ENCODE data around the gene PRDM5. TPM values are rescaled to one million over a fixed set of nuclear protein-coding genes. Genes with fewer than 3 reads are reported as not detected.

The PRDM5 gene
- total and polyA plus RNA-seq, 5 donors from 2014 or later, result 0.07 to 0.67 (median 0.11) TPM; not detected in 2

GRCh38 chr4:120769227-120769626, 153.3 kb downstream of the PRDM5 start:
- no peaks in the 10 kb centered on the region for H3K4me1 Mint-ChIP-seq
- Histone ChIP-seq H3K36me3 (ENCODE audit: control insufficient read depth, insufficient read depth, low read length) (no peaks in the 10 kb centered on the region), H3K27me3 (ENCODE audit: control insufficient read depth, insufficient read depth, low read length) (no peaks in the 10 kb centered on the region), H3K27ac (ENCODE audit: insufficient read depth, low read length, poor library complexity, severe bottlenecking) (no peak overlapping the region), H3K9me3 (ENCODE audit: control insufficient read depth in 2 of 2, low read length in 2 of 2) (no peaks in the 10 kb centered on the region), H3K4me1 (ENCODE audit: control insufficient read depth, insufficient read depth, low read length, poor library complexity, severe bottlenecking) (no peaks in the 10 kb centered on the region), H3K4me3 (ENCODE audit: low read depth, low read length) (no peak overlapping the region)
- DNase-seq, result no peak
- H3K27ac Mint-ChIP-seq, result no peak overlapping the region
- ATAC-seq (ENCODE audit: low read depth in 2 of 2), result no peak
- no peak overlapping the region for H3K4me3 Mint-ChIP-seq
- H3K9me3 Mint-ChIP-seq, result peaks cover 0 to 7% (median 3%) of the 10 kb centered on the region in 7 donors
- peaks cover 6% of the 10 kb centered on the region for H3K27me3 Mint-ChIP-seq
- no peaks in the 10 kb centered on the region for H3K36me3 Mint-ChIP-seq

GRCh38 chr4:120765260-120765680, 157.3 kb downstream of the PRDM5 start:
- H3K27me3 ChIP-seq (ENCODE audit: control insufficient read depth, insufficient read depth, low read length), result no peaks in the 10 kb centered on the region
- no peak overlapping the region for H3K4me3 Mint-ChIP-seq
- H3K27ac Mint-ChIP-seq, result no peak overlapping the region
- no peaks in the 10 kb centered on the region for H3K4me1 ChIP-seq (ENCODE audit: control insufficient read depth, insufficient read depth, low read length, poor library complexity, severe bottlenecking)
- no peak overlapping the region for H3K27ac ChIP-seq (ENCODE audit: insufficient read depth, low read length, poor library complexity, severe bottlenecking)
- H3K36me3 ChIP-seq (ENCODE audit: control insufficient read depth, insufficient read depth, low read length), result no peaks in the 10 kb centered on the region
- H3K27me3 Mint-ChIP-seq, result peaks cover 6% of the 10 kb centered on the region
- no peaks in the 10 kb centered on the region for H3K9me3 ChIP-seq (ENCODE audit: control insufficient read depth in 2 of 2, low read length in 2 of 2)
- no peak for DNase-seq
- H3K9me3 Mint-ChIP-seq, result peaks cover 0 to 7% (median 2%) of the 10 kb centered on the region in 7 donors
- no peaks in the 10 kb centered on the region for H3K4me1 Mint-ChIP-seq
- no peak overlapping the region for H3K4me3 ChIP-seq (ENCODE audit: low read depth, low read length)
- ATAC-seq (ENCODE audit: low read depth in 2 of 2), result no peak
- H3K36me3 Mint-ChIP-seq, result no peaks in the 10 kb centered on the region

- Histone ChIP-seq H3K4me1 (ENCODE audit: control insufficient read depth, insufficient read depth, low read length, poor library complexity, severe bottlenecking) (no peaks in the 10 kb centered on the region), H3K36me3 (ENCODE audit: control insufficient read depth, insufficient read depth, low read length) (no peaks in the 10 kb centered on the region), H3K9me3 (ENCODE audit: control insufficient read depth in 2 of 2, low read length in 2 of 2) (no peaks in the 10 kb centered on the region), H3K4me3 (ENCODE audit: low read depth, low read length) (no peak overlapping the region), H3K27ac (ENCODE audit: insufficient read depth, low read length, poor library complexity, severe bottlenecking) (no peak overlapping the region), H3K27me3 (ENCODE audit: control insufficient read depth, insufficient read depth, low read length) (no peaks in the 10 kb centered on the region)
- H3K36me3 Mint-ChIP-seq, result no peaks in the 10 kb centered on the region
- no peaks in the 10 kb centered on the region for H3K4me1 Mint-ChIP-seq
- H3K9me3 Mint-ChIP-seq, result peaks cover 0 to 4% (median 2%) of the 10 kb centered on the region in 7 donors
- DNase-seq (no peak), ATAC-seq (ENCODE audit: low read depth in 2 of 2) (no peak)
- H3K27ac Mint-ChIP-seq, result no peak overlapping the region
- H3K4me3 Mint-ChIP-seq, result no peak overlapping the region
- peaks cover 6% of the 10 kb centered on the region for H3K27me3 Mint-ChIP-seq
Measured at GRCh38 chr4:120763650-120764049, 158.9 kb downstream of the PRDM5 start.

GRCh38 chr4:120761070-120761469, 161.5 kb downstream of the PRDM5 start:
- H3K27me3 Mint-ChIP-seq, result peaks cover 4% of the 10 kb centered on the region
- no peaks in the 10 kb centered on the region for H3K9me3 ChIP-seq (ENCODE audit: control insufficient read depth in 2 of 2, low read length in 2 of 2)
- no peaks in the 10 kb centered on the region for H3K36me3 ChIP-seq (ENCODE audit: control insufficient read depth, insufficient read depth, low read length)
- no peaks in the 10 kb centered on the region for H3K4me1 ChIP-seq (ENCODE audit: control insufficient read depth, insufficient read depth, low read length, poor library complexity, severe bottlenecking)
- no peaks in the 10 kb centered on the region for H3K36me3 Mint-ChIP-seq
- no peaks in the 10 kb centered on the region for H3K4me1 Mint-ChIP-seq
- no peaks in the 10 kb centered on the region for H3K27me3 ChIP-seq (ENCODE audit: control insufficient read depth, insufficient read depth, low read length)
- no peak for ATAC-seq (ENCODE audit: low read depth in 2 of 2)
- peaks cover 0 to 3% (median 0%) of the 10 kb centered on the region in 7 donors for H3K9me3 Mint-ChIP-seq
- no peak for DNase-seq
- H3K27ac ChIP-seq (ENCODE audit: insufficient read depth, low read length, poor library complexity, severe bottlenecking), result no peak overlapping the region
- H3K27ac Mint-ChIP-seq, result no peak overlapping the region
- H3K4me3 ChIP-seq (ENCODE audit: low read depth, low read length), result no peak overlapping the region
- H3K4me3 Mint-ChIP-seq, result no peak overlapping the region

GRCh38 chr4:120760047-120760446, 162.5 kb downstream of the PRDM5 start:
- Mint-ChIP-seq H3K27me3 (peaks cover 4% of the 10 kb centered on the region), H3K4me1 (no peaks in the 10 kb centered on the region), H3K4me3 (no peak overlapping the region), H3K36me3 (no peaks in the 10 kb centered on the region), H3K27ac (no peak overlapping the region), H3K9me3 (peaks cover 0 to 3% (median 0%) of the 10 kb centered on the region in 7 donors)
- no peak for ATAC-seq (ENCODE audit: low read depth in 2 of 2)
- no peaks in the 10 kb centered on the region for H3K36me3 ChIP-seq (ENCODE audit: control insufficient read depth, insufficient read depth, low read length)
- H3K4me1 ChIP-seq (ENCODE audit: control insufficient read depth, insufficient read depth, low read length, poor library complexity, severe bottlenecking), result no peaks in the 10 kb centered on the region
- H3K27ac ChIP-seq (ENCODE audit: insufficient read depth, low read length, poor library complexity, severe bottlenecking), result no peak overlapping the region
- H3K9me3 ChIP-seq (ENCODE audit: control insufficient read depth in 2 of 2, low read length in 2 of 2), result no peaks in the 10 kb centered on the region
- no peak overlapping the region for H3K4me3 ChIP-seq (ENCODE audit: low read depth, low read length)
- no peak for DNase-seq
- no peaks in the 10 kb centered on the region for H3K27me3 ChIP-seq (ENCODE audit: control insufficient read depth, insufficient read depth, low read length)

- H3K27ac ChIP-seq (ENCODE audit: insufficient read depth, low read length, poor library complexity, severe bottlenecking), result no peak overlapping the region
- ATAC-seq (ENCODE audit: low read depth in 2 of 2) (no peak), DNase-seq (no peak)
- H3K9me3 ChIP-seq (ENCODE audit: control insufficient read depth in 2 of 2, low read length in 2 of 2), result no peaks in the 10 kb centered on the region
- no peak overlapping the region for H3K4me3 ChIP-seq (ENCODE audit: low read depth, low read length)
- H3K4me1 ChIP-seq (ENCODE audit: control insufficient read depth, insufficient read depth, low read length, poor library complexity, severe bottlenecking), result no peaks in the 10 kb centered on the region
- H3K4me1 Mint-ChIP-seq, result no peaks in the 10 kb centered on the region
- peaks cover 4% of the 10 kb centered on the region for H3K27me3 Mint-ChIP-seq
- no peak overlapping the region for H3K27ac Mint-ChIP-seq
- H3K36me3 Mint-ChIP-seq, result peaks cover 6% of the 10 kb centered on the region
- H3K36me3 ChIP-seq (ENCODE audit: control insufficient read depth, insufficient read depth, low read length), result no peaks in the 10 kb centered on the region
- H3K27me3 ChIP-seq (ENCODE audit: control insufficient read depth, insufficient read depth, low read length), result no peaks in the 10 kb centered on the region
- no peak overlapping the region for H3K4me3 Mint-ChIP-seq
- H3K9me3 Mint-ChIP-seq, result peaks cover 0 to 3% (median 0%) of the 10 kb centered on the region in 7 donors
Measured at GRCh38 chr4:120755864-120756263, 166.7 kb downstream of the PRDM5 start.

- no peak for DNase-seq
- Histone ChIP-seq H3K4me1 (ENCODE audit: control insufficient read depth, insufficient read depth, low read length, poor library complexity, severe bottlenecking) (no peaks in the 10 kb centered on the region), H3K4me3 (ENCODE audit: low read depth, low read length) (no peak overlapping the region), H3K9me3 (ENCODE audit: control insufficient read depth in 2 of 2, low read length in 2 of 2) (no peaks in the 10 kb centered on the region), H3K27me3 (ENCODE audit: control insufficient read depth, insufficient read depth, low read length) (no peaks in the 10 kb centered on the region), H3K27ac (ENCODE audit: insufficient read depth, low read length, poor library complexity, severe bottlenecking) (no peak overlapping the region), H3K36me3 (ENCODE audit: control insufficient read depth, insufficient read depth, low read length) (no peaks in the 10 kb centered on the region)
- Mint-ChIP-seq H3K36me3 (peaks cover 6% of the 10 kb centered on the region), H3K27me3 (peaks cover 4% of the 10 kb centered on the region), H3K4me3 (no peak overlapping the region), H3K27ac (no peak overlapping the region), H3K4me1 (no peaks in the 10 kb centered on the region), H3K9me3 (peaks cover 0 to 6% (median 2%) of the 10 kb centered on the region in 7 donors)
- ATAC-seq (ENCODE audit: low read depth in 2 of 2), result no peak
Measured at GRCh38 chr4:120754590-120754989, 167.9 kb downstream of the PRDM5 start.

- Histone ChIP-seq H3K27me3 (ENCODE audit: control insufficient read depth, insufficient read depth, low read length) (no peaks in the 10 kb centered on the region), H3K4me3 (ENCODE audit: low read depth, low read length) (no peak overlapping the region), H3K4me1 (ENCODE audit: control insufficient read depth, insufficient read depth, low read length, poor library complexity, severe bottlenecking) (no peaks in the 10 kb centered on the region), H3K9me3 (ENCODE audit: control insufficient read depth in 2 of 2, low read length in 2 of 2) (no peaks in the 10 kb centered on the region), H3K36me3 (ENCODE audit: control insufficient read depth, insufficient read depth, low read length) (no peaks in the 10 kb centered on the region), H3K27ac (ENCODE audit: insufficient read depth, low read length, poor library complexity, severe bottlenecking) (no peak overlapping the region)
- H3K27me3 Mint-ChIP-seq, result peaks cover 4% of the 10 kb centered on the region
- peaks cover 0 to 7% (median 2%) of the 10 kb centered on the region in 7 donors for H3K9me3 Mint-ChIP-seq
- H3K4me3 Mint-ChIP-seq, result no peak overlapping the region
- peaks cover 6% of the 10 kb centered on the region for H3K36me3 Mint-ChIP-seq
- DNase-seq, result no peak
- H3K4me1 Mint-ChIP-seq, result no peaks in the 10 kb centered on the region
- no peak for ATAC-seq (ENCODE audit: low read depth in 2 of 2)
- H3K27ac Mint-ChIP-seq, result no peak overlapping the region
Measured at GRCh38 chr4:120753854-120754253, 168.7 kb downstream of the PRDM5 start.

Measured in CD4-positive, CD25-positive, alpha-beta regulatory T cell (primary cell).